GM12864 (cell line): ENCODE results near the gene ASIC4.

Experiments used
- DNase-seq: peaks from one replicate; pipeline ENCODE4 v3.0.0-alpha.2; 2011; ENCODE audit warnings: low read depth
- H3K4me3 ChIP-seq: 2 replicates; pipeline ENCODE4 v1.5.1; 2011; ENCODE audit warnings: mild to moderate bottlenecking, low read depth, low read length, control low read depth
- TF ChIP-seq, protein P1 (sequence below): IDR thresholded peaks from 2 replicates; pipeline ENCODE4 v1.5.1; 2011; ENCODE audit warnings: low read depth, mild to moderate bottlenecking, moderate library complexity, low read length, control low read depth, inconsistent platforms; ENCODE audit errors: missing control alignments

ASIC4 gene

DNA sequence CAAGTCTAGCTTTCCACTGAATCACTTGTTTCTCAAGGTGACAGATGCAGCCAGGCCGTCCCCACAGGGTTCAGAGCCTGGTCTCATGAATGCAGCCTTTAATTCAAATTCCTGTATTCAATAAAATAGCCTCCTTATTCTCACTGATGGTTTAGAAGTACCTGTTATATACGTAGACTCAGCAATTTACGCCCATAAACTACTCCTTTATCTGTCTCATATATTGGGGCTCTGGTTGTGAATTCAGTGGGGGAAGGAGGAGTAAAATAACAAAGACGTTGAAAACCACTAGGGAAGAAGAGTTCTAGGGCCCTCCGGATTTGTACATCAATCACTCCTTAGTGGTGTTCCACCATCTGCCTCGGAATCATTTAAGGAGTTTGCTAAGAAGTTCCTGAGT lies 55.4 kb downstream of the ASIC4 start:
- DNase-seq: no peak
- TF ChIP-seq, protein P1, sequence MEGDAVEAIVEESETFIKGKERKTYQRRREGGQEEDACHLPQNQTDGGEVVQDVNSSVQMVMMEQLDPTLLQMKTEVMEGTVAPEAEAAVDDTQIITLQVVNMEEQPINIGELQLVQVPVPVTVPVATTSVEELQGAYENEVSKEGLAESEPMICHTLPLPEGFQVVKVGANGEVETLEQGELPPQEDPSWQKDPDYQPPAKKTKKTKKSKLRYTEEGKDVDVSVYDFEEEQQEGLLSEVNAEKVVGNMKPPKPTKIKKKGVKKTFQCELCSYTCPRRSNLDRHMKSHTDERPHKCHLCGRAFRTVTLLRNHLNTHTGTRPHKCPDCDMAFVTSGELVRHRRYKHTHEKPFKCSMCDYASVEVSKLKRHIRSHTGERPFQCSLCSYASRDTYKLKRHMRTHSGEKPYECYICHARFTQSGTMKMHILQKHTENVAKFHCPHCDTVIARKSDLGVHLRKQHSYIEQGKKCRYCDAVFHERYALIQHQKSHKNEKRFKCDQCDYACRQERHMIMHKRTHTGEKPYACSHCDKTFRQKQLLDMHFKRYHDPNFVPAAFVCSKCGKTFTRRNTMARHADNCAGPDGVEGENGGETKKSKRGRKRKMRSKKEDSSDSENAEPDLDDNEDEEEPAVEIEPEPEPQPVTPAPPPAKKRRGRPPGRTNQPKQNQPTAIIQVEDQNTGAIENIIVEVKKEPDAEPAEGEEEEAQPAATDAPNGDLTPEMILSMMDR: no peak
- H3K4me3 ChIP-seq: no peak overlapping the region

DNA sequence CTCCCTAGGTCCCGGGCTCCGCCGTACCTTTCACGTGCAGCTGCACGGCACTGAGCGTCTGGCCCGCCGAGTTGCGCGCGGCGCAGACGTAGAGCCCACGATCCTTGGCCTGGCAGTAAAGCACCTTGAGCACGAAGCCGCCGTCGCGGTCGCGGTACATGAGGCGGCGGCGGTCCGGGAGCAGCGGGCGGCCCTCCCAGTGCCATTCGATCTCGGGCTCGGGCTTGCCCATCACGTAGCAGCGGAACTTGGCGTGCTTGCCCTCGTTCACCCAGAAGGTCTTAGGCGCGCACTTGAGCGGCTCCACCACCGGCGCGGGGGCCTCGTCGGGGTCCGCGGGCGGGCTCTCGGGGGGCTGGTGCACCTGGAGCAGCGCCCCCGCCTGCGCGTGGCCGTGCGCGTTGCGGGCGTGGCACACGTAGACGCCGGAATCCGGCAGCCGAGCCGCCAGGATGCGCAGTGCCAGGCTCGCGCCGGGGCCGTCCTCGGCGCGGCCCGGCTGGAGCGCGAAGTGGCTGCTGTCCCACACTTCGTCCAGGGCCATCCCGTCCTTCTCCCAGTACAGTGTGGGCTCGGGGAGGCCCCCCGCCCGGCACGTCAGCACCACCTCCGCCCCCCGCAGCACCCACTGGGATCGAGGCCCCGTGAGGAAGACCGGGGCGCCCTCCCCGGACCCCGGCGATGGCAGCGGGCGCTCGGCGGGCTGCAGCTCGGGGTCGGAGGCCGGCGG lies 56.1 kb downstream of the ASIC4 start:
- TF ChIP-seq, protein P1: no peak
- no peak for DNase-seq
- H3K4me3 ChIP-seq: no peak overlapping the region

DNA sequence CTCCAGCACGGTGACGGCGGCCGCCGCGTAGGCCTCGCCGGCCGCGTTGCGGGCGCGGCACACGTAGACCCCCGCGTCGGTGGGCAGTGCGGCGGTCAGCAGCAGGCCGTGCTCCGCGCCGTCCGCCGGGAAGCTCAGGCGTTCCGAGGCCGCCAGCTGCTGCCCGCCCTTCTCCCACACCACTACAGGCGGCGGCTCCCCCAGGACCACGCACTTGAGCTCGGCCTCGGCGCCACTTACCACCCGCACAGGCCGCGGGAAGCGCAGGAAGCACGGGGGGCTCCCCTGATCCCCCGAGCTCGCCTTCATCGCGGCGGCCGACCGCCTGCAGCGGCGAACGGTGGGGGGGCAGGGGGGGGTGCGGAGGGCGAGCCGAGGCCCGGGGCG lies 56.6 kb downstream of the ASIC4 start:
- no peak overlapping the region for H3K4me3 ChIP-seq

DNA sequence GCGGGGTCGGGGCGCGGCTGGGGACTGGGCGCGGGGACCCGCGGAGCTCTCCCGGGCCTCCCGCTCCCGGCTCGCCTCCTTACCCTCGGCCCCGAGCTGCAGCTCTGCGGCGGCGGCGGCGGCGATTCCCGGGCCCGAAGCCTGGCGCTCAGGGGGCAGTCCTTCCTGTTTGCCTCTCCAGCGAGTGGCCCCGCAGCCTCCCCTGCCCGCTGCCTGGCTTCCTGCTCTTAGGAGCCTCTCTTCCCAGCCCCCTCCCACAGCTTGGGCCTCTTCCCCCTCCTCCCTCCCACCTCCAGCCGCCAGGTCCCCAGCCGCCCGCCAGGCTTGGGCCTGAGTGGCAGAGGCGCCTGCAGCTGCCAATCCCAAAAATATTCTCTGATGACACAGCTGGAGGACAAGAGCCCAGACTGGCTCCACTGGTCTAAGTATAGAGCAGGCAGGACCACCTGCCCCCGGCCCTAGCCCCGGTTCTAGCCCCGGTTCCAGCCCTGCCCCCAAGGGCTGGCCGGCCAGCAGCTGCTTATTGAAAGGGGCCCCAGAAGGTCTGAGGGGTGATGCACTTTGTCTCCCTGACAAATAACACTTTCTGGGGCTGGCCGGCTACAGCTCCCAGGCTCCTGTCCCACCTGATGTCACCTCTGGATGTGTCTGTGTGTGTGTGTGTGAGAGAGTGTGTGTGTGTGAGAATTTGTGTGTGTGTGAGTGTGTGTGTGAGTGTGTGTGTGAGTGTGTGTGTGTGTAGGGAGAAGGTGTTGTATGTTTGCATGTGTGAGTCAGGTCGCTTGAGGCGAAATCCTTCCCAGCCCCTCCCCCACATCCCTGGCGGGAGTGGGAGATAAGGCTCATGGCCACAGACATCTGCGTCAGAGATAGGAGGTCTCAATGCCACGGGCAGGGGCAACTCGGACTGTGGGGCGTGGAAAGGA lies 57.3 kb downstream of the ASIC4 start, which contains the start of gene OBSL1:
TSS of gene OBSL1 (minus strand) at position 229 of the 926 bp plus-strand sequence. CDS start 307 bp downstream, outside the sequence.
- no peak for DNase-seq
- no peak within 1 kb of the TSS for H3K4me3 ChIP-seq
- TF ChIP-seq, protein P1: no peak

More for the DNA sequence above, 56.6 kb downstream of the ASIC4 start:
- TF ChIP-seq, protein P1: no peak
- DNase-seq: no peak

DNA sequence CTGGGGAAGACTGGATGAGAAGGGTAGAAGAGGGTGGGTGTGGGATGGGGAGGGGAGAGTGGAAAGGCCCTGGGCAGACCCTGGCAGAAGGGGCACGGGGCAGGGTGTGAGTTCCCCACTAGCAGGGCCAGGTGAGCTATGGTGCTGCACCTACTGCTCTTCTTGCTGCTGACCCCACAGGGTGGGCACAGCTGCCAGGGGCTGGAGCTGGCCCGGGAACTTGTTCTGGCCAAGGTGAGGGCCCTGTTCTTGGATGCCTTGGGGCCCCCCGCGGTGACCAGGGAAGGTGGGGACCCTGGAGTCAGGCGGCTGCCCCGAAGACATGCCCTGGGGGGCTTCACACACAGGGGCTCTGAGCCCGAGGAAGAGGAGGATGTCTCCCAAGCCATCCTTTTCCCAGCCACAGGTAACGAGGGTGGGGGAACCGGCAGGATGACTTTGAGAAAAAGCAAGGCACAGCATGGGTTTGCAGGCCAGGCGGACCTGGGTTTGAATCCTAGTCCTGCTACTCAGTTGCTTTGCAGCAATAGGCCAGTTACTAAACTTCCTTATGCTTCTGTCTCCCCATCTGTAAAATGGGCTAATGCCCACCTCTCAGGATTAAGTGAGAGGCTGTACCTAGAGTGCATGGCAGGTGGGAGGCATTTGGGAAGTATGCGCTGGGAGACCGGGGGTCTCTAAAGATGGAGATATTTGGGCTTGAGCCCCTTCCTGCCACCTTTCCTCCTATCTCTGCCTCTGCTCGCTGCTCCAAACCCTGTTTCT lies 58.1 kb downstream of the ASIC4 start, which contains the start of gene INHA:
TSS of gene INHA (plus strand) at position 74 of the 765 bp plus-strand sequence. CDS start at position 139, 65 bp downstream.
- no peak for DNase-seq
- H3K4me3 ChIP-seq: no peak within 1 kb of the TSS
- TF ChIP-seq, protein P1: no peak

DNA sequence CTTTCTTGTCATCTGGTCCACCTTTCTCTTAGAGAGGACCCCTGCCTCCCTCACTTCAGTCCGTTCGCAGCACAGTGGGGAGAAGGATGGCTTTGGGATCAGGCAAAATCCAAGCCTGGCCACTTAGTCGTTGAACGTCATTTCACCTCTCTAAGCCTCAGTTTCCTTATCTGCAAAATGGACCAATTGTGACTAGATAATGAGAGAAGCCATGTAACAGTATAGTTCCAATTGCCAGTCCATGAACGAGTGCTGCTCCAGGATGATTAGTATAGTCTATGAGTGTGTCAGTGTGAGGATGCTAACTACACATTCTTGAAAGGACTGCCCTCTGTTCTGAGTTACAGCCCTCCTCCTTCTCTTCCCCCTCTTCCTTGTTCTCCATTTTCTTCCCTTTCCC lies 58.9 kb downstream of the ASIC4 start:
- no peak for DNase-seq
- no peak overlapping the region for H3K4me3 ChIP-seq
- TF ChIP-seq, protein P1: no peak
